ENCODE data around the gene ZNF764. TPM values are rescaled to one million over a fixed set of nuclear protein-coding genes. Genes with fewer than 3 reads are reported as not detected.
"Not testable (repeated sequence)": the region's sequence is repeated elsewhere in the genome, so short reads cannot be mapped to it uniquely, and the experiment has no call there.

Gene ZNF764
- total and polyA plus RNA-seq, 4 experiments from 2014 or later = 4.2 to 29.3 (median 18.8) TPM

DNA sequence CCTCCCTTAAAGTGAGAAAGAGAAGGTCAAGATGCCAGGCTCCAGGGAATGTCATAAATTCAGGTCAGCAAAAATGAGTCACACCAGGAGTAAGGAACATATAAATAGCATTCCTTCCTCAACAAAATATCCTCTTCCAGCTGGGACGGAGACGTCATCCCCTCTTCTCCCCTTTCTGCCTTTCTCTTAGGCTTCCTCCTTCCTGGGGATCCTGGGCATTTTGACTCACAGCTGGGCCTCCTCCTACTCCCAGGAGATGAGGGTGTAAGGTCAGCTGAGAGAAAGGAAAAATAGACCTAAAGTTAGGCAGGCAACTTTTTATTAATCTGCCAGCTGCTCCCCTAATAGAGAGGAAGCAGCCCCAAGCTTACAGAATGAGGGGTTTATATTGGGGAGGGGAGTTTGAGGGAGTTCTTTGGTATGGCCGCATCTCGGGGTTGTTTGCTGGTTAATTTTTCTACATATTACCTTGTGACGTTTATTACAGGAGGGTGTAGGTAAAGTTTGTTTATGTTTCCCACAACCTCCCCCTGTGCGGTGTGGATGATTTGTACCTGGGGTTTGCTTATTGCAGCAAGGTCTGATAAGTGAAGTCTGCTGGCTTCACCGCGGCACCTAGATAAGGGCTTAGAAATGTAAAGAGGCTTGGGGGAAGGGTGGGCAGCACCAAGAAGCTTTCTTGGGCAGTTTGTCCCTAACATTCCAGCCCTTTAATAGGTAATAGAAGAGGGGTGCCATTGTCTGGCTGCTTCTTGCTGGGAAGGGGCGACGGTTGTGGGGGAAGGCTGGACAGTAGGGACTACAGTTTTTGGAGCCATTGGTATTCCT is 16.5 kb downstream of the ZNF764 start:
- Histone ChIP-seq H3K27me3 (ENCODE audit: insufficient read depth, low read length) (no peaks in the 10 kb centered on the region), H3K36me3 (ENCODE audit: insufficient read depth, low read length) (no peaks in the 10 kb centered on the region), H3K27ac (ENCODE audit: low read depth, low read length) (no peak overlapping the region), H3K4me1 (ENCODE audit: insufficient read depth, low read length) (no peaks in the 10 kb centered on the region), H3K4me3 (ENCODE audit: low read length in 2 of 2) (no peak overlapping the region), H3K9me3 (ENCODE audit: control insufficient read depth in 1 of 2, low read length in 2 of 2) (no peaks in the 10 kb centered on the region)
- ChIA-PET CTCF (ENCODE audit: partially characterized antibody) (interaction anchor here (0.5 to 1.2 kb wide), 2 partner anchors 10 to 112 kb away, joined by 3 to 4 read pairs; partner anchors contain the start of gene DCTPP1), POLR2A (ENCODE audit: partially characterized antibody) (interaction anchor here (1.0 to 1.3 kb wide), 2 partner anchors 16 to 124 kb away, joined by 3 to 5 read pairs; no protein-coding TSS in a partner anchor)
- Mint-ChIP-seq H3K27me3 (no peaks in the 10 kb centered on the region), H3K4me3 (no peak overlapping the region), H3K36me3 (peaks cover 0 to 2% of the 10 kb centered on the region in 2 donors), H3K27ac (no peak overlapping the region), H3K9me3 (no peaks in the 10 kb centered on the region), H3K4me1 (peaks cover 0 to 5% (median 4%) of the 10 kb centered on the region in 4 donors)
- intact Hi-C loops (cut with micrococcal nuclease) = no loop called here
- no peak for DNase-seq

DNA sequence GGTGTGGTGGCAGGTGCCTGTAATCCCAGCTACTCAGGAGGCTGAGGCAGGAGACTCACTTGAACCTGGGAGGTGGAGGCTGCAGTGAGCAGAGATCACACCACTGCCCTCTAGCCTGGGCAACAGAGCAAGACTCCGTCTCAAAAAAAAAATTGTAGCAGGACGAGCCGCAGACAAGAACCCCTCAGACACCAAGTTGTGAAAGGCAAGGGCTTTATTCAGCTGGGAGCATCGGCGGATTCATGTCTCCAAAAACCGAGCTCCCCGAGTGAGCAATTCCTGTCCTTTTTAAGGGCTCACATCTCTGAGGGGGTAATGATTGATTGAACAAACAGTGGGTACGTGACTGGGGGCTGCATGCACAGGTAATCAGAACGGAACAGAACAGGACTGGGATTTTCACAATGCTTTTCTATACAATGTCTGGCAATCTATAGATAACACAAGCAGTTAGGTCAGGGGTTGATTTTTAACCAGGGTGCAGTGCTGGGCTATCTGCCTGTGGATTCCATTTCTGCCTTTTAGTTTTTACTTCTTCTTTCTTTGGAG is 17.2 kb downstream of the ZNF764 start:
- H3K9me3 ChIP-seq (ENCODE audit: control insufficient read depth in 1 of 2, low read length in 2 of 2); H3K27me3 ChIP-seq (ENCODE audit: insufficient read depth, low read length); DNase-seq; H3K27ac ChIP-seq (ENCODE audit: low read depth, low read length); H3K27me3 Mint-ChIP-seq; H3K9me3 Mint-ChIP-seq; H3K4me1 ChIP-seq (ENCODE audit: insufficient read depth, low read length); H3K4me3 ChIP-seq (ENCODE audit: low read length in 2 of 2); CTCF ChIA-PET (ENCODE audit: partially characterized antibody); H3K4me3 Mint-ChIP-seq; H3K27ac Mint-ChIP-seq; intact Hi-C loops (cut with micrococcal nuclease); H3K36me3 Mint-ChIP-seq; H3K36me3 ChIP-seq (ENCODE audit: insufficient read depth, low read length): not testable (repeated sequence)
- POLR2A ChIA-PET (ENCODE audit: partially characterized antibody) = interaction anchor here (1.0 to 1.3 kb wide), 2 partner anchors 17 to 123 kb away, joined by 3 to 5 read pairs; no protein-coding TSS in a partner anchor
- peaks cover 4 to 12% (median 9%) of the 10 kb centered on the region in 4 donors for H3K4me1 Mint-ChIP-seq

DNA sequence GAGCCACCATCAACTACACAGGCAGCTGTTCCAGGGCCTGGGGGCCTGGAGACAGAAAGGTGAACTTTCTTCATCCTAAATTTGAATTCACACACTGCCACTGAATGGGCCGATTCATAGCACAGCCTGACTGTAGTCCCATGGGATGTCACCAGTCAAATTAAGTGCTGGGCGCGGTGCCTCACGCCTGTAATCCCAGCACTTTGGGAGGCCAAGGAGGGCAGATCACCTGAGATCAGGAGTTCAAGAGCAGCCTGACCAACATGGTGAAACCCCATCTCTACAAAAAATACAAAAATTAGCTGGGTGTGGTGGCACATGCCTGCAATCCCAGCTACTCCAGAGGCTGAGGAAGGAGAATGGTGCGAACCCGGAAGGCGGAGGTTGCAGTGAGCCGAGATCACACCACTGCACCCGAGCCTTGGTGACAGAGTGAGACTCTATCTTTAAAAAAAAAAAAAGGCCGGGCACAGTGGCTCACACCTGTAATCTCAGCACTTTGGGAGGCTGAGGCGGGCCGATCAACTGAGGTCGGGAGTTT is 18.1 kb downstream of the ZNF764 start:
- H3K27me3 Mint-ChIP-seq; H3K4me3 ChIP-seq (ENCODE audit: low read length in 2 of 2); H3K9me3 ChIP-seq (ENCODE audit: control insufficient read depth in 1 of 2, low read length in 2 of 2); H3K27ac Mint-ChIP-seq; H3K27ac ChIP-seq (ENCODE audit: low read depth, low read length); CTCF ChIA-PET (ENCODE audit: partially characterized antibody); H3K36me3 ChIP-seq (ENCODE audit: insufficient read depth, low read length); H3K9me3 Mint-ChIP-seq; DNase-seq; H3K36me3 Mint-ChIP-seq; H3K4me3 Mint-ChIP-seq; H3K27me3 ChIP-seq (ENCODE audit: insufficient read depth, low read length); intact Hi-C loops (cut with micrococcal nuclease): not testable (repeated sequence)
- H3K4me1 ChIP-seq (ENCODE audit: insufficient read depth, low read length) = peaks cover 14% of the 10 kb centered on the region
- POLR2A ChIA-PET (ENCODE audit: partially characterized antibody) = interaction anchor here (1.3 to 1.4 kb wide), 2 partner anchors 18 to 122 kb away, joined by 5 read pairs; partner anchors contain the start of gene ZNF764
- peaks cover 9 to 21% (median 15%) of the 10 kb centered on the region in 4 donors for H3K4me1 Mint-ChIP-seq

DNA sequence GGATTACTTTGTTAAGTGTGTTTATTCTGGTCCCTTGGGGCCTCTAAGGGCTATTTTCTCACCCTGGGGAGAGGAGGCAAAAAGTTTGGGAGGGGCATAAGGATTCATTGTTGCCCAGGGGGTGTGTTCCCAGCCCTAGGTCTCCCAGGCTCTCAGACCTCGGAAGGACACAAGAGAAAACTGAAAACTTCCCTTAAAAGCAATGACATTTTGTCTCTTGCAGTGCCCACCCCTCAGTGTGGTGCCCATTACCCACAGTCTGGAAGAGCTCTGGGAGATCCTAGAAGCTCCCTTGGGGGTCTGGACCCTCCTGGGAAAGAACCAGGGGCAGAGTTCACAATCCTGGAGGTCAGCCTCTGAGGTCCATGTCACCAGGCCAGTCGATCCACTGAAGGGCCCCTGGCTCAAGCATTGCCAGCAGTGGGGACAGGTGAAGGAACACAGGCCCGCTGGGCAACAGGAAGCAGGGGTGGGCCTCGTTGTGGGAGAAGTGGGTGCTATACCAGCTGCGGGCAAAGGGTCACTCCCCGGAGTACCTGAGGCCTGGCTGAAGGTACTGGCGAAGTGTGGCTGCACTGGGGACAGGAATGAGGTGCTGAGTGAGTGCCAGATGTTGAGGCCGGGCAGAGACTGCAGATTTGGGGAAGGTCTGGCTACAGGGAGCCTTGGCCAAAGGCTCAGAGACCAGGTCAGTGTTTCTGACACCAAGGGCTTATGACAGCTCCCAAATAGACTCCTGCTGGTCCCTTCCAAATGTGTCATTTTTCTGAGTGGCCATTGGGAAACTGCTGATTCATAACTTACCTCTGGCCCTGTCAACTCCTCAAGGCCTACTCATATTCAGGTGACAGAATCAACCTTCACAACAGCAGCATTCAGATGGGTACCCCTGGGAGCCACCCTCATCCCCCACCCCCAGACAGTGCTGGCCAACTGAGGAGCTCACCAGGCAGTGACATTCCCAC is 18.9 kb downstream of the ZNF764 start:
- H3K27me3 Mint-ChIP-seq = no peaks in the 10 kb centered on the region
- ChIA-PET CTCF (ENCODE audit: partially characterized antibody) (interaction anchor here (0.8 kb wide), 1 partner anchor 12 kb away, joined by 3 read pairs; no protein-coding TSS in a partner anchor), POLR2A (ENCODE audit: partially characterized antibody) (interaction anchor here (1.4 kb wide), 1 partner anchor 19 kb away, joined by 5 read pairs; the partner anchor contains the start of gene ZNF764)

DNA sequence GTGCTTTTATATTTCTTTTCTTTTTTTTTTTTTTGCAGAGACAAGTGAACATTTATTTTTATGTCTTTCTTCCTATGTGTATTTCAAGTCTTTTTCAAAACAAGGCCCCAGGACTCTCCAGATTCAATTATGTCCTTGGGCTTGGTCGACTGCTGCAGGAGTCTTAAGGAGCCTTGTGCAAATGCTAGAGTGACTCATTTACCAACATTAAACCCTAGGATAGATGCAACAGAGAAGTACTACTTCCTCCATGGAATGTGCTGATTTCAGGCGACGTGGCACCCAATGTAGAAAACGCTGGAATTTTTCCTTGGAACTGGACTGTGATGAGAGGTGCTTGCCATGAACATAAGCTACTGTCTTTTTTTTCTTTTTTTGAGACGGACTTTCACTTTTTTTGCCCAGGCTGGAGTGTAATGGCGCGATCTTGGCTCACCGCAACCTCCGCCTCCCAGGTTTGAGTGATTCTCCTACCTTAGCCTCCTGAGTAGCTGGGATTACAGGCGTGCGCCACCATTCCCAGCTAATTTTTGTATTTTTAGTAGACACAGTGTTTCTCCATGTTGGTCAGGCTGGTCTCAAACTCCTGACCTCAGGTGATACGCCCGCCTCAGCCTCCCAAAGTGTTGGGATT is 21.7 kb downstream of the ZNF764 start:
- CTCF ChIA-PET (ENCODE audit: partially characterized antibody) = interaction anchor here (0.8 to 4.7 kb wide), 19 partner anchors 8 to 114 kb away, joined by 3 to 101 read pairs (median 10); partner anchors contain the start of genes DCTPP1, PRR14, ZNF688 and ZNF764
- H3K36me3 Mint-ChIP-seq; H3K27me3 Mint-ChIP-seq; H3K9me3 Mint-ChIP-seq; H3K36me3 ChIP-seq (ENCODE audit: insufficient read depth, low read length); intact Hi-C loops (cut with micrococcal nuclease); H3K27me3 ChIP-seq (ENCODE audit: insufficient read depth, low read length); DNase-seq; H3K9me3 ChIP-seq (ENCODE audit: control insufficient read depth in 1 of 2, low read length in 2 of 2); H3K4me3 ChIP-seq (ENCODE audit: low read length in 2 of 2); H3K27ac ChIP-seq (ENCODE audit: low read depth, low read length): not testable (repeated sequence)
- Mint-ChIP-seq H3K27ac (peak overlapping the region; percentile 94 to 99 (median 97)), H3K4me3 (peak overlapping the region; percentile 21 to 99 (median 90)), H3K4me1 (peaks cover 10 to 33% (median 20%) of the 10 kb centered on the region in 4 donors)
- POLR2A ChIA-PET (ENCODE audit: partially characterized antibody) = interaction anchor here (0.9 to 11.1 kb wide), 18 partner anchors 9 to 161 kb away, joined by 3 to 457 read pairs (median 19); partner anchors contain the start of genes DCTPP1, FBRS, ITGAL and ZNF688
- peaks cover 27% of the 10 kb centered on the region for H3K4me1 ChIP-seq (ENCODE audit: insufficient read depth, low read length)

More for the DNA sequence above, 18.9 kb downstream of the ZNF764 start:
- Mint-ChIP-seq H3K9me3 (no peaks in the 10 kb centered on the region), H3K36me3 (peaks cover 0 to 8% of the 10 kb centered on the region in 2 donors), H3K27ac (peak overlapping the region in 3 of 7 donors; percentile 4 to 60 (median 32)), H3K4me3 (no peak overlapping the region), H3K4me1 (peaks cover 9 to 26% (median 16%) of the 10 kb centered on the region in 4 donors)
- no peaks in the 10 kb centered on the region for H3K27me3 ChIP-seq (ENCODE audit: insufficient read depth, low read length)
- H3K36me3 ChIP-seq (ENCODE audit: insufficient read depth, low read length) = no peaks in the 10 kb centered on the region
- peaks cover 15% of the 10 kb centered on the region for H3K4me1 ChIP-seq (ENCODE audit: insufficient read depth, low read length)
- H3K4me3 ChIP-seq (ENCODE audit: low read length in 2 of 2) = no peak overlapping the region
- no peaks in the 10 kb centered on the region for H3K9me3 ChIP-seq (ENCODE audit: control insufficient read depth in 1 of 2, low read length in 2 of 2)
- intact Hi-C loops (cut with micrococcal nuclease) = no loop called here
- no peak overlapping the region for H3K27ac ChIP-seq (ENCODE audit: low read depth, low read length)
- no peak for DNase-seq

DNA sequence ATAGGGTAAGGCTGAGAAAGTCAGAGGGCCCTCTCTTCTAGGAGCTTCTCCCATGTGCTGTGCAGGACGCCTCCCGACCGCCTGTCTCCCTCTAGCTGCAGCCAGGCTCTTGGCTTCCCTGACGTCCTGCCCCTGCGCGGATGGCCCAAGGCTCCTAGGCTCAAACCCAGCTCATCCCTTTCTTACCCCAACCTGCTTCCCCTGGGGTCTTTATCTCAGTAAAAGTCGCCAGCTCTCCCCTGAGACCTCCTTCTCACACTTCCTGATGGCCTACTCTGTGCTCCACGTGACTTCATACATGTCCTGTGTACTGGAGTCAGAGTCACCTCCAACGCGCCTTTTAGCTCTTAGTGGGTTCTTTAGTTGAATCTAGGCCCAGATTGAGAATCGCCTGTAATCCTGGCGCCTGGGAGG is 22.4 kb downstream of the ZNF764 start:
- Mint-ChIP-seq H3K4me3 (peak overlapping the region; percentile 87 to 99 (median 93)), H3K4me1 (peaks cover 10 to 40% (median 23%) of the 10 kb centered on the region in 4 donors), H3K27me3 (no peaks in the 10 kb centered on the region), H3K27ac (peak overlapping the region; percentile 94 to 99 (median 97)), H3K36me3 (peaks cover 0 to 9% of the 10 kb centered on the region in 2 donors), H3K9me3 (no peaks in the 10 kb centered on the region)
- Histone ChIP-seq H3K9me3 (ENCODE audit: control insufficient read depth in 1 of 2, low read length in 2 of 2) (no peaks in the 10 kb centered on the region), H3K27me3 (ENCODE audit: insufficient read depth, low read length) (no peaks in the 10 kb centered on the region), H3K4me3 (ENCODE audit: low read length in 2 of 2) (peak overlapping the region; percentile 86 to 92), H3K27ac (ENCODE audit: low read depth, low read length) (peak overlapping the region; percentile 91), H3K4me1 (ENCODE audit: insufficient read depth, low read length) (peaks cover 29% of the 10 kb centered on the region), H3K36me3 (ENCODE audit: insufficient read depth, low read length) (no peaks in the 10 kb centered on the region)
- CTCF ChIA-PET (ENCODE audit: partially characterized antibody) = interaction anchor here (0.7 to 4.7 kb wide), 39 partner anchors 9 to 182 kb away, joined by 3 to 101 read pairs (median 6); partner anchors contain the start of genes DCTPP1, FBRS, ITGAL and PRR14
- intact Hi-C loops (cut with micrococcal nuclease) = loop anchor here (1.0 to 2.0 kb wide), 6 partner anchors 8 to 105 kb away; partner anchors contain the start of genes DCTPP1 and ZNF764
- peak; percentile 53 to 72 (median 55) for DNase-seq
- POLR2A ChIA-PET (ENCODE audit: partially characterized antibody) = interaction anchor here (0.6 to 11.1 kb wide), 39 partner anchors 9 to 470 kb away, joined by 3 to 457 read pairs (median 5); partner anchors contain the start of genes DCTPP1, FBRS, ITGAL and PRR14
